NCI-H226 (cell line): ENCODE results near the gene NRDC.
"Not testable (repeated sequence)": the region's sequence is repeated elsewhere in the genome, so short reads cannot be mapped to it uniquely, and the experiment has no call there.

Experiments
- DNase-seq: peaks from one replicate; pipeline ENCODE4 v3.0.0-alpha.2; 2015

The NRDC gene

DNA sequence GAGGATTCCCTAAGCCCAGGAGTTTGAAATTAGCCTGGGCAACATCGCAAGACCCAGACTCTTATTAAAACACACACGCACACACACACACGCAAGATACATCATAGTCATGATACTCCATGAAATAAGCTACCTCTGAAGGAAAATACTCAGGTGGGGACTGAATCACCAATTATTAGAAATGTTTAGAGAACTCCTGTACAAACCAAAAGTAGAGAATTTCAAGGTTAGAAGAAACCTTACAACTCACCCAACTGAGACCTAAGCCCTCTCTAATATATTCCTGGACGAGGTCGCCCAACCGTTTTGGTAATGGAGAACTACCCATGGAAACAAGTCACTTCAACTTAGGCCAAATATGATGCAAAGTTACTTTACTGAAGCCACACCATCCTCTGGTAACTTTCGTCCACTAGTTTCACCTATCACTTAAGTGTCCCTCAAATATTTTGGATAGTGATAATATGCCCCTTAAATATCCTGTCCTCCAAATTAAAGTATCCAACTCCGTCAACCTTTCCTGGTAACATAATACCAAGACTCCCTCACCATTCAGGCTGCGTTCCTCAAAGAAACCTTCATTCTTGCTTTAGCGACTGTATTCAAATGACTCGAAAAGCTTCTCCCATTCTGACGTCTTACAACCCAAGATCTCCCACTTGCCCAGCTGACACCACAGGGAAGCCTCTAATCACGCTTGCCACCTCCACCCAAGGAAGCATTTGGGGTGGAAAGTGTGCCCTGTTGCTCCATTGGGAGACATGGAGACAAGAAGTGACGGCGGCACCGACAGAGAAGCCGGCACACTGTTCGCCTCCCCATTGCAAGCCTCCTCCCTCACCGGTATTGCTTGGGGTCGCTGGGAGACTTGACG lies 856 bp downstream of the NRDC start:
- no peak for DNase-seq

DNA sequence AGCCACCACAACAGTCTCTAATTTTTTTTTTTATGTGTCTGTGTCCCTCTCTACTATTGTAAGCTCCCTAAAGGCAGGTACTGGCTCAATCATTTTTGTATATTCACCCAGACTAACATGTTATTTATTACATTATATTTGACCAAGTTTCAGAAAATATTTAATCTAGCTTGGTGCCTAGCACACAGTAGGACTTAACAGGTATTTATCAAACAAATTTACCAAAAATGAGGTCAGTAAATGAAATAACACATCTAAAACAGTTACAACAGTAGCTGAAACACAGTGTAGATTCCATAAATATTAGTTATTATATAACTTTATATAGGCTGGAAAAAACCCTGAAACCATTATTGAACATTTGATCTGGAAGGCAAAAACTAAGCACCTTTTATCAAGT lies 2.7 kb downstream of the NRDC start:
- DNase-seq = no peak

- DNase-seq = no peak
Measured at GRCh38 chr1:51875291-51875772, 3.2 kb downstream of the NRDC start.

DNA sequence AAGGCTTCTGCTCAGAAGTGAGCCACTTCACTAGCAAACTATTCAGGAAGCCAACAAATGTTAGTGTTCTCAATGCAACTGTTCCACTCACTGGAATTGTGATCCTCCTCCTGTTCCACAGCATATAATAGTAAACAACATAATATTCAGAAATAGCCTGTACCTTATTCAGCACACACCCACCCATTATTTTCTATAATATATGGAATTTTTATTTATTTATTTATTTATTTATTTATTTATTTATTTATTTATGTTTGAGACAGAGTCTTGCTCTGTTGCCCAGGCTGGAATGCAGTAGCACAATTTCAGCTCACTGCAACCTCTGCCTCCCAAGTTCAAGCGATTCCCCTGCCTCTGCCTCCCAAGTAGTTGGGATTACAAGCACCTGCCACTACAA lies 5.3 kb downstream of the NRDC start:
- not testable (repeated sequence) for DNase-seq

DNA sequence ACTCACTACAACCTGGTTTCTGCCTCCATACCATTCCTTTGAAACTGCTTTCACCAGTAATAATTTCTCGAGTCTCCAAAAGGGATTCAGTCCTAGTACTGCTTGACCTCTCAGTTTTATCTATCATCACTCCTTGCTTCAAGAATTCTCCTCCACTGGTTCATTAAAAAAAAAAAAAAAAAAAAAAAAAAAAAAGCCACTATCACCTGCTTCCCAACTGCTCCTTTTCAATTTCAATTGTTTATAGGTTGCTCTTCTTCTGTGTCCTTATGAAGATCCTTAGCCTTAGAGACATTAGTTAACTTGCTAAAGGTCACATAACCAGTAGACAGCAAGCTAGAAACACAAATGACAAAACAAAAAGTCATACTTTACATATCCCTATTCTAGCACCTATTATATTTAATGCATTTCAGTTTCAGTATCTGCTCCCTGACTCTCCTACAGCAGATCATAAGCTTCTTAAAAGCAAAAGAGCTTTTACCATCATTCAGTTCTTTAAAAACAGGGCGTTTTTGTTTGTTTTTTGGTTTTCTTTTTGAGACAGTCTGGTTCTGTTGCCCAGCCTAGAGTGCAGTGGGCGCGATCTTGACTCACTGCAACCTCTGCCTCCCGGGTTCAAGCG lies 7.1 kb downstream of the NRDC start:
- no peak for DNase-seq

- DNase-seq = no peak
Measured at GRCh38 chr1:51870603-51871350, 7.8 kb downstream of the NRDC start.

- DNase-seq = no peak
Measured at GRCh38 chr1:51867479-51868232, 10.9 kb downstream of the NRDC start.

DNA sequence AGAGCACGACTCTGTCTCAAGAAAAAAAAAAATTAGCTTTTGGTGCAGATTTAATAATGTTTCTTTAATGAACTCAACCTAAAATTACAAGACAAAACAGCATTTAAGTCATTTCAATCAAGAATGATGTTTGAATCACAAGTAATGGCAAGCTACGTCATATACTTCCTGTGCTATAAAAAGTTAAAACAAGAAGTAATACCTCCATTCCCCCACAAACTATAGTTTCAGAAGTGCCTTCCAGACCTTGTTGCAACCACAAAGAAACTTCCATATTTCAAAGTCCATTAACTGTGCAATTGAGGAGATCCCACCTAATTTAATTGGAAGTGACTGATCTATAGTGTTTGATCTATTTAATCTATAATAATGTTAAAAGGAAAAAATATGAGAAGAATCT lies 15.1 kb downstream of the NRDC start:
- DNase-seq = no peak

- DNase-seq = no peak
Measured at GRCh38 chr1:51861669-51862068, 16.9 kb downstream of the NRDC start.

DNA sequence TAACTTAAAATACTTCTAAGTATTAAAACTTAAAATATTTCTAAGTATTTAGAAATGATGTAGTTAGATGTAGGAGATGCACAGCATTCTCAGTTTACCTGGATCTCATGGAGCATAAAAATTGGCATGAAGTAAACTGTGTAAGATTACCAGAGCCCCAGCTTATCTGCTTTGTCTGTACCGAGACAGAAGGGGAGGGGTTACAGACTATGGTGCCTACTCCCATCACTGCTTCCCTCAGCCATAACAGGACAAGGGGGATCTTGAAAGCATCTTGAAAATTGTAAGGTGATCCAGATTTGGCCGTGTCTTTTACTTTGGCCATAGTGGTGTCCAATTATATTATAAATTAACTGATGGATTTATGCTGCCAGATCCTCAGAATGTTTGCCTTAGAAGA lies 18.8 kb downstream of the NRDC start:
- DNase-seq = no peak

DNA sequence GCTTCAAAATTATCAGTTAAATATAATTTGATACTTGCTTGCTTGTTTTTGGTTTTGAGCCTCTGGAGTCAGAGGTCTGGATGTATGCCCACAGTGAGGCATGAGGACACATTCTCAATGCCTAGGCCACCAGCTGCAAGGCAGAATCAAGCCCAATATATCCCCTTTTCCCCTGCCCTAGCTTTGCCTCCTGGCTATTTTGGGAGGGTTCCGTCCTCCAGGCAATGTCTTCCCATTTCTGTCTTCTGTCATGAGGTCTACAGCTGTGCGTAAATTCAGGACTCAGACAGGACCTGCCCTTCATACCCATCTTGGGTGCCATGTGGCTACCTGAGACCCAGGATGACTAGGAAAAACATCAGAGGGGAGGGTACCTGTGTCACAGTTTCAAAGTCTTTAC lies 19.2 kb downstream of the NRDC start:
- no peak for DNase-seq

GRCh38 chr1:51858892-51859291 lies 19.6 kb downstream of the NRDC start:
- no peak for DNase-seq

GRCh38 chr1:51856745-51857144 lies 21.8 kb downstream of the NRDC start:
- no peak for DNase-seq

GRCh38 chr1:51855624-51856023 lies 22.9 kb downstream of the NRDC start:
- DNase-seq = no peak

GRCh38 chr1:51853360-51853759 lies 25.2 kb downstream of the NRDC start:
- no peak for DNase-seq

GRCh38 chr1:51851882-51852396 lies 26.6 kb downstream of the NRDC start:
- no peak for DNase-seq

DNA sequence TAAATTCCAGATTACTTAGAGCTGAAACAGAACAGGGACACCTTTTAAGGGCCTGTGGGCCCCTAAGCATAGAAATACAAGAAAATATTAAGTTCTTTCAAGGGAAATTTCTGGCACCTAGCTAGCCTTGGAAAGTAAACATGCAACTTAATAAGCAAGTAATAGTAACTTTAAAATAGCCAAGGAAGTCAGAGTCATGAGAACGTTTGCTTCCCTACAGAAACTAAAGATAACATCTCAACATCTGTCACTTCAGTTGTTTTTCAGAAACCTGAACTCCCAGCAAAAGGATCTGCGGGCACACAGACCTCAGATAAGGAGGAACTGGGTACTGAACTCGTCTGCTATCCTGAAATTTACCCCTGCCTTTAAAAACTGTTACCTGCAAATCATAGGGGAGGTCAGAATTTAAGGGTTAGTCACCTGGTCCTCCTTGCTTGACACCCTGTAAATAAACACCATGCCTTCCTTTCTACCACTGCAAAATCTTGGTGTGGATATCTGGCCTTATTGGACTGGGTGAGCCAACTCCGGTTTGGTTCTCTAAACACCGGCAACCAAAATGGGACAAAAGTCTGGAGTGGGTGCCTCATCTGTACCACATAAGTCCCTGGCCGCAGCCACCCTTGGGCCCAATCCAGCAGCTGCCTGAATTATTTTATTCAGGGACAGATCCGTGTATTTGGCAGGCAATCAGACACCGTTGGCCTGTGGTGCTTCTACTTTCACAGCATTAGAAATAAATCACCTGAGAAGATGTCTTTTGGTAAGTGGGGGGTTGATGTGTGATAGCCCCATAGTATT lies 27.9 kb downstream of the NRDC start:
- DNase-seq = no peak

- DNase-seq = no peak
Measured at GRCh38 chr1:51847294-51847920, 31.1 kb downstream of the NRDC start.

GRCh38 chr1:51843948-51844347 lies 34.6 kb downstream of the NRDC start:
- no peak for DNase-seq

- DNase-seq = no peak
Measured at GRCh38 chr1:51842261-51842660, 36.3 kb downstream of the NRDC start.

- DNase-seq = no peak
Measured at GRCh38 chr1:51840743-51841461, 37.6 kb downstream of the NRDC start.
